ENCODE data around the gene PLSCR5. TPM values are rescaled to one million over a fixed set of nuclear protein-coding genes. Genes with fewer than 3 reads are reported as not detected.

The PLSCR5 gene
- not detected in 2 replicates for total RNA-seq

GRCh38 chr3:146605106-146605505 lies at the start of gene PLSCR5:
Gene PLSCR5, minus strand, starts transcription at chr3:146605346. Its CDS starts 134 bp downstream, at chr3:146605212.
- H3K27ac Mint-ChIP-seq = no peak within 1 kb of the TSS
- H3K4me1 Mint-ChIP-seq = no peaks in the 10 kb centered on the region
- H3K9me3 Mint-ChIP-seq = no peaks in the 10 kb centered on the region
- H3K27me3 Mint-ChIP-seq = peaks cover 3% of the 10 kb centered on the region
- intact Hi-C loops (cut with micrococcal nuclease) = no loop called here
- DNase-seq (no peak), ATAC-seq (ENCODE audit: low read depth) (no peak)
- no peak within 1 kb of the TSS for H3K4me3 Mint-ChIP-seq
- POLR2A ChIA-PET = no interaction called here
- CTCF ChIA-PET = no interaction called here
- TF ChIP-seq, protein P1, sequence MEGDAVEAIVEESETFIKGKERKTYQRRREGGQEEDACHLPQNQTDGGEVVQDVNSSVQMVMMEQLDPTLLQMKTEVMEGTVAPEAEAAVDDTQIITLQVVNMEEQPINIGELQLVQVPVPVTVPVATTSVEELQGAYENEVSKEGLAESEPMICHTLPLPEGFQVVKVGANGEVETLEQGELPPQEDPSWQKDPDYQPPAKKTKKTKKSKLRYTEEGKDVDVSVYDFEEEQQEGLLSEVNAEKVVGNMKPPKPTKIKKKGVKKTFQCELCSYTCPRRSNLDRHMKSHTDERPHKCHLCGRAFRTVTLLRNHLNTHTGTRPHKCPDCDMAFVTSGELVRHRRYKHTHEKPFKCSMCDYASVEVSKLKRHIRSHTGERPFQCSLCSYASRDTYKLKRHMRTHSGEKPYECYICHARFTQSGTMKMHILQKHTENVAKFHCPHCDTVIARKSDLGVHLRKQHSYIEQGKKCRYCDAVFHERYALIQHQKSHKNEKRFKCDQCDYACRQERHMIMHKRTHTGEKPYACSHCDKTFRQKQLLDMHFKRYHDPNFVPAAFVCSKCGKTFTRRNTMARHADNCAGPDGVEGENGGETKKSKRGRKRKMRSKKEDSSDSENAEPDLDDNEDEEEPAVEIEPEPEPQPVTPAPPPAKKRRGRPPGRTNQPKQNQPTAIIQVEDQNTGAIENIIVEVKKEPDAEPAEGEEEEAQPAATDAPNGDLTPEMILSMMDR (IDR thresholded peaks at IDR 0.05) = no peak
- no peaks in the 10 kb centered on the region for H3K36me3 Mint-ChIP-seq (ENCODE audit: low read depth)

DNA sequence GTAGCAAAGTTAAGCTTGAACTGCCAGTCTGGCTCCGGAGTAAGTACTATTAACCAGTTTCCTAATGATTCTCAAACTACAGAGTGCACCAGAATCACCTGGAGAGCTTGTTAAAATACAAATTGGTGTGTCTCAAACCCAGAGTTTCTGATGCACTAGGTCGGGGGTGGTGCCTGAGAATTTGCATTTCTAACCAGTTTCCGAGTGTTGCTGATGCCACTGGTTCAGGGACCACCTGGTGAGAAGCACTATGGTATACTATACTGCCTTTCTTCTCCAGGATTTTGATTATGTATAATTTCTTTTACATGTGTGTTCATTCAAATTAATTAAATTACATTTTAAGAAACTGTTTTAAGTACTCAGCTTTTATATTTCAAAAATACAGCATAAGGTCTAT lies 48.8 kb upstream of the PLSCR5 start:
- DNase-seq (no peak), ATAC-seq (ENCODE audit: low read depth) (no peak)
- TF ChIP-seq, protein P1 (IDR thresholded peaks at IDR 0.05) = no peak
- Mint-ChIP-seq H3K4me1 (no peaks in the 10 kb centered on the region), H3K9me3 (peaks cover under 1% of the 10 kb centered on the region), H3K27me3 (no peaks in the 10 kb centered on the region), H3K36me3 (ENCODE audit: low read depth) (no peaks in the 10 kb centered on the region), H3K27ac (no peak overlapping the region), H3K4me3 (no peak overlapping the region)
- intact Hi-C loops (cut with micrococcal nuclease) = no loop called here
- POLR2A ChIA-PET = no interaction called here
- CTCF ChIA-PET = no interaction called here

GRCh38 chr3:146650691-146651442 lies 45.7 kb upstream of the PLSCR5 start:
- intact Hi-C loops (cut with micrococcal nuclease) = no loop called here
- Mint-ChIP-seq H3K4me1 (no peaks in the 10 kb centered on the region), H3K4me3 (no peak overlapping the region), H3K27me3 (no peaks in the 10 kb centered on the region), H3K36me3 (ENCODE audit: low read depth) (no peaks in the 10 kb centered on the region), H3K27ac (no peak overlapping the region), H3K9me3 (no peaks in the 10 kb centered on the region)
- TF ChIP-seq, protein P1 (IDR thresholded peaks at IDR 0.05) = no peak
- DNase-seq = no peak
- ATAC-seq (ENCODE audit: low read depth) = no peak
- CTCF ChIA-PET = no interaction called here
- POLR2A ChIA-PET = no interaction called here

DNA sequence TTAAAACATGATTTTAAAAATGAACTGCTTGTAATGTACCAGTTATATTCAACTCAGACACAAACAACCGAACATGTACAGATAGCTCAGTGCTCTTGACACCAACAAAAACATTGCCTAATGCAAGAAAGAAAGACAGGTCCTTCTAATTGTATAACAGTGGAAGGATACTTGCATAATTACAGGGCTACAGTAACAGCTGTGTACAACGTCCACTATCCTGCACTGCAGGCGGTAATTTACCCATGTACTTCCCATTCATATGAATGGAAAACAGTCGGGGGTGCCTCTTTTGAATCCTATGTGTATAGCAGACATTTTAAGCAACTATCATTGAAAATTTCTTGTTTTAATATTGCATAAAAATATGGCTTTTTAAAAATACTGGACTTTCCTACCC lies 41.1 kb upstream of the PLSCR5 start:
- H3K27me3 Mint-ChIP-seq = no peaks in the 10 kb centered on the region
- intact Hi-C loops (cut with micrococcal nuclease) = no loop called here
- ATAC-seq (ENCODE audit: low read depth) = no peak
- no peaks in the 10 kb centered on the region for H3K9me3 Mint-ChIP-seq
- H3K36me3 Mint-ChIP-seq (ENCODE audit: low read depth) = no peaks in the 10 kb centered on the region
- no peaks in the 10 kb centered on the region for H3K4me1 Mint-ChIP-seq
- no peak overlapping the region for H3K27ac Mint-ChIP-seq
- CTCF ChIA-PET = no interaction called here
- H3K4me3 Mint-ChIP-seq = no peak overlapping the region
- TF ChIP-seq, protein P1 (IDR thresholded peaks at IDR 0.05) = no peak
- POLR2A ChIA-PET = no interaction called here
- DNase-seq = no peak

- Mint-ChIP-seq H3K4me3 (no peak overlapping the region), H3K9me3 (no peaks in the 10 kb centered on the region), H3K27me3 (no peaks in the 10 kb centered on the region), H3K4me1 (no peaks in the 10 kb centered on the region), H3K36me3 (ENCODE audit: low read depth) (no peaks in the 10 kb centered on the region), H3K27ac (no peak overlapping the region)
- intact Hi-C loops (cut with micrococcal nuclease) = loop anchor here (1.0 kb wide), 4 partner anchors 51 to 576 kb away; no protein-coding TSS in a partner anchor
- CTCF ChIA-PET = interaction anchor here (1.8 kb wide), 1 partner anchor 50 kb away, joined by 6 read pairs; no protein-coding TSS in a partner anchor
- no peak for ATAC-seq (ENCODE audit: low read depth)
- TF ChIP-seq, protein P1 (IDR thresholded peaks at IDR 0.05) = no peak
- no peak for DNase-seq
- POLR2A ChIA-PET = no interaction called here
These were observed 36.1 kb upstream of the PLSCR5 start for GRCh38 chr3:146640955-146641867.

All from activated B cell treated with CpG ODN at 0.5 μM for 24 hours (primary cell).